ENCODE measurements around the gene IL26.

IL26 gene

DNA sequence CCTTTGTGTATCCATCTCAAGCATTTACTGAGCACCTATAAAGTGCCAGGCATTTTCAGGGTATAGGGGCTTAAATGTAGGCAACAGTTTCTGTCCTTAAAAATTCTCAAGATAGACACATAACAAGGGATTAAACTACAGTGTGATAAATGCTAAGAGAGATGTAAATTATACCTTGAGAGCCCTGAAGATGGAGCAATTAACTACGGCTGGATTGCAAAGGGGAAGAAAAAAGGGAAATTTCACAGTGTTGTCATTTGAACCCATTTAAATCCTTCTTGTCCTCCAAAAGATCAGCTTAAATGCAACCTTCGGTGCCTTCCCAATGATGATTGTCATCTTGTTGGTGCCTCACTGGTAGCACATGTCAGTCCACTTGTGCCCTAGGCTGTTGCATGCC is 11.5 kb upstream of the IL26 start:
- no peak overlapping the region for H3K27ac ChIP-seq
- no peak for DNase-seq (ENCODE audit: low spot score)
- CTCF ChIA-PET: no interaction called here
- TF ChIP-seq CTCF (conservative IDR thresholded peaks at IDR 0.05; ENCODE audit: low read depth): no peak
- POLR2A ChIA-PET (ENCODE audit: low non-redundant PET): no interaction called here

DNA sequence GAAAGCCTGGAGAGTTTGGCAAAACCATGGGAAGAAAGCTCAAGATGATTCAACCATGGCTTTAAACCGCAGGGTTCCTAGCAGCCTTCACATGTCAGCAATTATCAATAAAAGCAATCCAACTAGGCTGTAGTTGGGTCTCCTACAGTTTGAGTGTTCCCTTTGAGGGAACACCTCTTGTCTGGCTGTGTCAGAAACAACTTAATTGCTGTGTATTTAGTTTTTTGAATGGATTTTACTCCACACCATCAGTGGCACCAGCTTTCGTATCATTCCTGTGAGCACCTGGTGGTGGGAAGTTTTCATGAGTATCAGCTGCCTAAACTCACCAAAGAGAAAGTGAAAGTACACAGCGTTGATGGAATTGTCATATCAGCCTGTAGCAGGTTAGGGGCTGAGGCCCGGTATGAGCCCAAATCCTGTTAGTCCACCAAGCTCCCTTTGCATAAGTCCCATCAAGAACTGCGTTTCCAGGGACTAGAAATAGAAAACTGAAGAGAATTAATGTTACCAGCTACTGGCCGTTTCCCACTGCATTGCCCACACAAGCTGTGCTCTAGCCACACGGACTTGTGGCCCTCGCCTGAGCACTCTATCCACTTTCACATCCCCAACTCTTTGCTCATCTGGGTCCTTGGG is 10.9 kb upstream of the IL26 start:
- no peak for TF ChIP-seq CTCF (conservative IDR thresholded peaks at IDR 0.05; ENCODE audit: low read depth)
- DNase-seq (ENCODE audit: low spot score): peak; percentile 19
- no peak overlapping the region for H3K27ac ChIP-seq
- CTCF ChIA-PET: no interaction called here
- POLR2A ChIA-PET (ENCODE audit: low non-redundant PET): no interaction called here

DNA sequence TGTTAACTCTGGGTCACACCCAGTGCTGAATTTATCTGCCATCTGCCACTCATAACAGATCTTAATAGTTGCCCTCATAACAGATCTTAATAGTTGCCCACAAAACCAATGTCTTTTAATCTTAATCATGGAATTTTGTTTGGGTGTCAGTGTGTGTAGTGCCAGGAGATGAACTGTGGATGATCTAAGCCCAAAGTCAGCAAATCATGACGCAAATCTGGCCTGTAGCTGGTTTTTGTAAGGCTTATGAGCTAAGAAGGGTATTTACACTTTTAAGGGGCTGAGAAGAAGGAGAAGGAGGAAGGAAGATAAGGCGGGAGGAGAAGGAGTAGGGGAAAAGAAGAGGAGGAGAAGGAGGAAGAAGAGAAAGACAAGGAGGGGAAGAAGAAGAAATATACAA is 10.0 kb upstream of the IL26 start:
- no peak overlapping the region for H3K27ac ChIP-seq
- POLR2A ChIA-PET (ENCODE audit: low non-redundant PET): no interaction called here
- DNase-seq (ENCODE audit: low spot score): no peak
- no peak for TF ChIP-seq CTCF (conservative IDR thresholded peaks at IDR 0.05; ENCODE audit: low read depth)
- CTCF ChIA-PET: interaction anchor here (0.6 kb wide), 1 partner anchor 1165 kb away, joined by 4 read pairs; no protein-coding TSS in a partner anchor

DNA sequence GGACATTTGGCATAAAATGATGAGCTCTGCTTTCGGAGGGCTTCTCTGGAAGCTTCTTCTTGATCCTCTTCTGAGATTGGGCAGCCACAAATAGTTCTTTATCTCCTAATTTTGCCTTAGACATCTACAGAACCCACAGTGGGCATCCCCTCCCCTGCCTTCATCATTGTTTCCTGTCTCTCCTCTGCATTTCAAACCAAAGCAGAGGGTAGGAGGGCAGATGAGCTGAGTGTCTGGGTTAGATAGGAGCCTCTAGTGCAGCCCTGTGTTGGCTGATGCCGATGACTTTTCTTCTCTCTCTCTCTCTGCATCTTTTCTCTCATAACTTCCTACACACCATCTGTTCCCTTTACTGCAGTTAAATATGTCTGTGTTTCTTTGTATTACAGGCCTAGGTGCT is 8.5 kb upstream of the IL26 start:
- DNase-seq (ENCODE audit: low spot score): no peak
- no peak for TF ChIP-seq CTCF (conservative IDR thresholded peaks at IDR 0.05; ENCODE audit: low read depth)
- no peak overlapping the region for H3K27ac ChIP-seq
- POLR2A ChIA-PET (ENCODE audit: low non-redundant PET): no interaction called here
- CTCF ChIA-PET: interaction anchor here (0.6 to 1.0 kb wide), 3 partner anchors 11 to 298 kb away, joined by 3 to 5 read pairs (median 4); no protein-coding TSS in a partner anchor

DNA sequence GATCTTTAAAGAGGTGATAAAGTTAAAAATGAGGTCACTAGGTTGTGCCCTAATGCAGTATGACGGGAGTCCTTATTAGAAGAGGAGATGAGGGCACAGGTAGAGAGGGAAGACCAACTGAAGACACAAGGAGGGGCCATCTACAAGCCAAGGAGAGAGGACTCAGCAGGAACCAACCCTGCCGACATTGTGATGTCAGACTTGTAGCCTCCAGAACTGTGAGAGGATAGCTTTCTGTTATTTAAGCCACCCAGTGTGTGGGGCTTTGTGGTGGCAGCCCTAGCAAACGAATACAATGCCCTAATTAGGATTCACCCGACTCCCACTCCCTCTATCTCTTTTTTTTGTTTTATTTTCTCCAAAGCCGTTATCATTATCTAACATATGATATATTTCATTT is 7.9 kb upstream of the IL26 start:
- no peak overlapping the region for H3K27ac ChIP-seq
- ChIA-PET CTCF (interaction anchor here (0.6 to 0.8 kb wide), 2 partner anchors 11 to 299 kb away, joined by 4 to 5 read pairs; no protein-coding TSS in a partner anchor), POLR2A (ENCODE audit: low non-redundant PET) (no interaction called here)
- no peak for TF ChIP-seq CTCF (conservative IDR thresholded peaks at IDR 0.05; ENCODE audit: low read depth)
- no peak for DNase-seq (ENCODE audit: low spot score)

DNA sequence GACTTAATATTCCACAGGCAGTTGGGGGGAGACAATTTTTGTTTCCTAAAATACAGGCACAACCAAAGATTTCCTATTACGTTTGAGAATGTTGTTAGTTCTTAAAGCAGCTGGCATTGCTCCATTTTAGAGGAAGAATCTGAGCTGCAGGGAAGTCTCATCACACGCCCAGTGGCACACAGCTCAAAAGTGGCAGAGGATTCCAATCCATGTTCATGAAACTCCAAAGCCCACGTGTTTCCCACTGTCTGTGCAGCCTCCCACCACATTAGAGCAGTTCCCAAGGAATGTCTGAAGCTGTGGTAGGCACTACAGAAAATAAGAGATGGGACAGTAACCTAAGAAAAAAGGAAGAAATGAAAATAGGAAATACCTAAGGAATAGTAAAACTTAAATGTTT is 6.1 kb upstream of the IL26 start:
- DNase-seq (ENCODE audit: low spot score): no peak
- ChIA-PET POLR2A (ENCODE audit: low non-redundant PET) (no interaction called here), CTCF (interaction anchor here (0.9 kb wide), 1 partner anchor 90 kb away, joined by 3 read pairs; no protein-coding TSS in a partner anchor)
- TF ChIP-seq CTCF (conservative IDR thresholded peaks at IDR 0.05; ENCODE audit: low read depth): no peak
- no peak overlapping the region for H3K27ac ChIP-seq
